Astrocyte (in vitro differentiated cells and primary cell): Measurements from ENCODE around the gene HNRNPL. TPM values are rescaled to one million over a fixed set of nuclear protein-coding genes. Genes with fewer than 3 reads are reported as not detected.

Experiments used
- DNase-seq: peaks from one replicate; pipeline ENCODE4 v3.0.0-alpha.2; 2010; ENCODE audit warnings: low read depth
- FAIRE-seq: peaks from 2 replicates; lab custom pipeline; 2011; peaks lifted over from hg19 to GRCh38; lab: Jason Lieb, UNC
- H2AFZ ChIP-seq: 2 replicates; pipeline ENCODE4 v1.6.0; 2012; ENCODE audit warnings: low read depth, low read length, inconsistent platforms
- H3K27ac ChIP-seq: 2 replicates; pipeline ENCODE4 v1.5.1; 2011; ENCODE audit warnings: low read depth, low read length, inconsistent platforms
- H3K27me3 ChIP-seq: 2 replicates; pipeline ENCODE4 v1.6.0; 2011; ENCODE audit warnings: low read length, inconsistent platforms; ENCODE audit not compliant: insufficient read depth
- H3K36me3 ChIP-seq: 2 replicates; pipeline ENCODE4 v1.5.1; 2011; ENCODE audit warnings: low read length, inconsistent platforms; ENCODE audit not compliant: insufficient read depth
- H3K4me1 ChIP-seq: 2 replicates; pipeline ENCODE4 v1.5.1; 2011; ENCODE audit warnings: low read length, inconsistent platforms; ENCODE audit not compliant: insufficient read depth
- H3K4me2 ChIP-seq: 2 replicates; pipeline ENCODE4 v1.6.0; 2012; ENCODE audit warnings: low read length, inconsistent platforms
- H3K4me3 ChIP-seq: 2 replicates; pipeline ENCODE4 v1.5.1; 2011; ENCODE audit warnings: low read depth, mild to moderate bottlenecking, low read length, inconsistent platforms; ENCODE audit not compliant: insufficient read depth
- H3K79me2 ChIP-seq: 2 replicates; pipeline ENCODE4 v1.6.0; 2012; ENCODE audit warnings: mild to moderate bottlenecking, low read length, inconsistent platforms; ENCODE audit not compliant: insufficient read depth
- H3K9ac ChIP-seq: 2 replicates; pipeline ENCODE4 v1.6.0; 2012; ENCODE audit warnings: mild to moderate bottlenecking, low read length, inconsistent platforms
- H3K9me3 ChIP-seq: 2 replicates; pipeline ENCODE4 v1.5.1; 2012; ENCODE audit warnings: low read depth, mild to moderate bottlenecking, low read length, inconsistent platforms; ENCODE audit not compliant: insufficient read depth
- H4K20me1 ChIP-seq: 2 replicates; pipeline ENCODE4 v1.6.0; 2012; ENCODE audit warnings: low read length, inconsistent platforms; ENCODE audit not compliant: insufficient read depth
- H3K27ac Mint-ChIP-seq: one replicate; pipeline ENCODE4 v1.8.0; 2021; ENCODE audit warnings: mild to moderate bottlenecking, mixed read lengths; ENCODE audit not compliant: unreplicated experiment
- H3K27me3 Mint-ChIP-seq: one replicate; pipeline ENCODE4 v1.8.0; 2021; ENCODE audit warnings: low read depth, mixed read lengths; ENCODE audit not compliant: unreplicated experiment
- H3K36me3 Mint-ChIP-seq: one replicate; pipeline ENCODE4 v1.8.0; 2021; ENCODE audit warnings: low read depth, mixed read lengths; ENCODE audit not compliant: unreplicated experiment
- H3K4me1 Mint-ChIP-seq: one replicate; pipeline ENCODE4 v1.8.0; 2021; ENCODE audit warnings: low read depth, mixed read lengths; ENCODE audit not compliant: unreplicated experiment
- H3K4me3 Mint-ChIP-seq: one replicate; pipeline ENCODE4 v1.8.0; 2021; ENCODE audit warnings: mild to moderate bottlenecking, moderate library complexity, mixed read lengths; ENCODE audit not compliant: unreplicated experiment
- H3K9me3 Mint-ChIP-seq: one replicate; pipeline ENCODE4 v1.8.0; 2021; ENCODE audit warnings: mild to moderate bottlenecking, mixed read lengths; ENCODE audit not compliant: unreplicated experiment
- CTCF ChIP-seq: IDR thresholded peaks from 2 replicates; pipeline ENCODE4 v1.5.1; 2011; ENCODE audit warnings: low read depth, mild to moderate bottlenecking, inconsistent platforms, low read length, moderate library complexity; ENCODE audit not compliant: insufficient read depth
- EZH2 ChIP-seq: IDR thresholded peaks from 2 replicates; pipeline ENCODE4 v1.6.1; 2012; ENCODE audit warnings: mild to moderate bottlenecking, low read length, inconsistent platforms; ENCODE audit not compliant: insufficient read depth
- total RNA-seq: library from RNA; stranded (reverse); gene quantifications from 2 replicates; pipeline ENCODE4 v1.2.1, GENCODE V29; 2021

HNRNPL gene
- total RNA-seq, 1 donor from 2014 or later, result 314 TPM

- TF ChIP-seq CTCF (no peak), EZH2 (no peak)
- H3K4me1 Mint-ChIP-seq, result no peaks in the 10 kb centered on the region
- no peak overlapping the region for H3K27ac Mint-ChIP-seq
- no peaks in the 10 kb centered on the region for H3K27me3 ChIP-seq
- H3K79me2 ChIP-seq, result peaks cover 13% of the 10 kb centered on the region
- DNase-seq (no peak), FAIRE-seq (no peak)
- H3K4me3 Mint-ChIP-seq, result no peak overlapping the region
- H2AFZ ChIP-seq, result no peak overlapping the region
- no peaks in the 10 kb centered on the region for H3K27me3 Mint-ChIP-seq
- no peak overlapping the region for H3K4me2 ChIP-seq
- peaks cover 7% of the 10 kb centered on the region for H4K20me1 ChIP-seq
- peaks cover 1% of the 10 kb centered on the region for H3K9me3 Mint-ChIP-seq
- no peak overlapping the region for H3K4me3 ChIP-seq
- no peak overlapping the region for H3K9ac ChIP-seq
- H3K4me1 ChIP-seq, result no peaks in the 10 kb centered on the region
- H3K36me3 Mint-ChIP-seq, result no peaks in the 10 kb centered on the region
- no peaks in the 10 kb centered on the region for H3K9me3 ChIP-seq
- H3K36me3 ChIP-seq, result no peaks in the 10 kb centered on the region
- H3K27ac ChIP-seq, result no peak overlapping the region
Measured at GRCh38 chr19:38894968-38895367, 45.2 kb upstream of the HNRNPL start.

GRCh38 chr19:38893341-38893771, 43.6 kb upstream of the HNRNPL start:
- DNase-seq (no peak), FAIRE-seq (no peak)
- no peak overlapping the region for H3K9ac ChIP-seq
- no peaks in the 10 kb centered on the region for H3K4me1 ChIP-seq
- H3K27me3 ChIP-seq, result no peaks in the 10 kb centered on the region
- H3K27ac Mint-ChIP-seq, result no peak overlapping the region
- H4K20me1 ChIP-seq, result peaks cover 5% of the 10 kb centered on the region
- no peak overlapping the region for H3K27ac ChIP-seq
- H3K4me3 Mint-ChIP-seq, result no peak overlapping the region
- H3K9me3 Mint-ChIP-seq, result no peaks in the 10 kb centered on the region
- H3K79me2 ChIP-seq, result peaks cover 5% of the 10 kb centered on the region
- peaks cover 3% of the 10 kb centered on the region for H3K36me3 Mint-ChIP-seq
- no peaks in the 10 kb centered on the region for H3K9me3 ChIP-seq
- no peak overlapping the region for H2AFZ ChIP-seq
- no peak overlapping the region for H3K4me3 ChIP-seq
- peaks cover 6% of the 10 kb centered on the region for H3K36me3 ChIP-seq
- no peak overlapping the region for H3K4me2 ChIP-seq
- no peaks in the 10 kb centered on the region for H3K4me1 Mint-ChIP-seq
- no peak for TF ChIP-seq CTCF
- TF ChIP-seq EZH2, result no peak
- no peaks in the 10 kb centered on the region for H3K27me3 Mint-ChIP-seq

GRCh38 chr19:38892841-38893240, 43.1 kb upstream of the HNRNPL start:
- Histone ChIP-seq H3K4me2 (no peak overlapping the region), H4K20me1 (no peaks in the 10 kb centered on the region), H3K79me2 (peaks cover 5% of the 10 kb centered on the region), H3K4me3 (no peak overlapping the region), H3K9ac (no peak overlapping the region), H3K27me3 (no peaks in the 10 kb centered on the region), H3K9me3 (no peaks in the 10 kb centered on the region), H3K4me1 (no peaks in the 10 kb centered on the region), H2AFZ (no peak overlapping the region), H3K27ac (no peak overlapping the region), H3K36me3 (peaks cover 7% of the 10 kb centered on the region)
- no peak for TF ChIP-seq EZH2
- TF ChIP-seq CTCF, result no peak
- Mint-ChIP-seq H3K4me1 (no peaks in the 10 kb centered on the region), H3K27ac (no peak overlapping the region), H3K4me3 (no peak overlapping the region), H3K36me3 (peaks cover 3% of the 10 kb centered on the region), H3K9me3 (no peaks in the 10 kb centered on the region), H3K27me3 (no peaks in the 10 kb centered on the region)
- DNase-seq, result no peak
- no peak for FAIRE-seq
